ENCODE data around the gene WNT5A. TPM values are rescaled to one million over a fixed set of nuclear protein-coding genes. Genes with fewer than 3 reads are reported as not detected.

WNT5A gene
- total RNA-seq, 1 experiment from 2014 or later = 55.8 TPM

DNA sequence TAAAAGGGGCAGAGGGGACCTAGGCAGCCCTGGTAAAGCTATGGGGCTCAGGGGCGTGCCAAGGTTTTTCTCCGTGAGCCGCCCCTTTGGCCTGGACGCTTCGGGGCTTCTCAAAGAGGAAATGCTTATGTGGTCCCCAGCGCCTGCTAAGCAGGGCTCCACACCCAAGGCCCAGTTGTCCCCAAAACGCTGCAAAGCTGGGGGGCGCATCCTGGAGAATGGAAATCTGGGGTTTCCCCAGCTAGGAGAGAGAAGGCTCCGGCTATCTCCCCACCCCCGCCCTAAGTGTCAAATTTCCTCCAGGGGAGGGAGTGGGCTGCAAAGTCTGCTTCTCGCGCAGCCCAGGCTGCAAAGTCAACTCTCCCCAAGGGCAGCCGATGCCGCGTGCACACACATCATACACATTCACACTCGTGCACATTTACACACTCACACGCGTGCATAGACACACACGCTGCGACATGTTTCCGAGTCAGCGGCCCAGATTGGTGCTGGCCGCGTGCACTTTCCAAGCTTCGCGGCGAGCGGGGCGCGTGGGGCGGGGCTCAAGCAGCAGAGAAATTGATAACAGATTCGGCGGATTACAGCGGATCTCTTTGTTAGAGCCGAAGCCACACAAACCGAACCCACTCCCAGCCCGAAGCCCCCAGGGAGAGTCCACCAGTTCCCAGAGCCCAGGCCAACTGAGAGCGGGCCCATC, 4.5 kb downstream of the WNT5A start:
- 0 out of 2 replicates have a peak overlapping the region, but pooled peaks have one; percentile 96 for H3K9ac ChIP-seq (ENCODE audit: low read length)
- H3K27me3 ChIP-seq (ENCODE audit: low read length) = no peaks in the 10 kb centered on the region
- H3K4me1 ChIP-seq (ENCODE audit: low read length) = peaks cover 29% of the 10 kb centered on the region
- H3K36me3 ChIP-seq (ENCODE audit: insufficient read depth, low read length) = peaks cover 40% of the 10 kb centered on the region
- peaks cover 19% of the 10 kb centered on the region; the same call in 1 of the 2 replicates for H4K20me1 ChIP-seq (ENCODE audit: insufficient read depth, low read depth, low read length)
- H3K9me2 ChIP-seq (replicated peaks; ENCODE audit: insufficient read depth, low read length) = no peaks in the 10 kb centered on the region
- H3K27ac ChIP-seq (ENCODE audit: low read length) = peak overlapping the region; percentile 92; the same call in 1 of the 2 replicates
- peaks cover 92% of the 10 kb centered on the region for H3K79me2 ChIP-seq (ENCODE audit: low read length)
- no peak for DNase-seq
- H3K4me3 ChIP-seq (ENCODE audit: low read length) = no peak overlapping the region; the same call in 1 of the 2 replicates
- peak overlapping the region; percentile 98 for H3K4me2 ChIP-seq (ENCODE audit: low read depth, low read length, poor library complexity, severe bottlenecking)
- no peak overlapping the region for H2AFZ ChIP-seq (ENCODE audit: low read length)
- no peaks in the 10 kb centered on the region for H3K9me3 ChIP-seq (ENCODE audit: low read length)

DNA sequence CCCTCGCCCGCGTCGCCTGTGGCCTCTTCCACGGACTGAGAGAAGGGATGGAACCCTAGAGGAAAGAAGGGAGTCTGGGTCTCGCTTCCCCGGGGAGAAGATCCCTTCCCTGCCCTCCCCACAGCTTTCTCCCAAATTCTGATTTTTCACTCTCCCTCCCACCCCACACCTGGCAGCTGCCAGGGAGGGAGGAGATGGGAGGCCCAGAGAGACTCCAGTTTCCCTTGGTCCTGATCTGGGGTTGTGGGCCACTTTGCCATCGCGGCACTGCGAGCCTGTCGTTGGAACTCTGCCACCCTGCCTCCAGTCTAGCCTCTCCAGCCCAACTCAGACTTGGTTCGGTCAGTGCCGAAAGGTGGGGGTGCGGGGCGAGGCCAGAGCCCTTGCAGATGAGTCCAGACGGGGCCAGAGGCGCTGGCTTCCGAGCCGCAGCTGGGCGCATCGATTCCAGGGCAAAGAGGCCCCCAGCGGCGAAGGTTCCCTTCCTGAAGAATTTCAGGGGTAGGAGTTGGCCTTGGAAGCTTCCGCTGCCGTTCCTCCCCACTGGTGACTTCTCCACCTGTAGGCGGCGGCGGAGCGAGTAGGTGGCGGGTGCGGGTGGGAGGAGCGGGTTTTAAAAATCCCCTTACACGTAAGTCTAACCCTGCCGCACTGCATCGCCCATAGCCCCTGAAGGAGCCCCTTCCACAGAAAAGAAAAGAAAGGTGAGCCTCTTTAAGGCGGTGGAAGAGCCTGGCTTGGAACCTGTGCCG, 5.2 kb downstream of the WNT5A start:
- H3K36me3 ChIP-seq (ENCODE audit: insufficient read depth, low read length) = peaks cover 47% of the 10 kb centered on the region
- peaks cover 93% of the 10 kb centered on the region for H3K79me2 ChIP-seq (ENCODE audit: low read length)
- H3K9me3 ChIP-seq (ENCODE audit: low read length) = no peaks in the 10 kb centered on the region
- no peak overlapping the region for H3K9ac ChIP-seq (ENCODE audit: low read length)
- peaks cover 29% of the 10 kb centered on the region for H3K4me1 ChIP-seq (ENCODE audit: low read length)
- DNase-seq = no peak
- no peak overlapping the region for H3K4me2 ChIP-seq (ENCODE audit: low read depth, low read length, poor library complexity, severe bottlenecking)
- H3K27ac ChIP-seq (ENCODE audit: low read length) = no peak overlapping the region
- no peak overlapping the region for H2AFZ ChIP-seq (ENCODE audit: low read length)
- no peak overlapping the region for H3K4me3 ChIP-seq (ENCODE audit: low read length)
- H4K20me1 ChIP-seq (ENCODE audit: insufficient read depth, low read depth, low read length) = peaks cover 24% of the 10 kb centered on the region; the same call in 1 of the 2 replicates
- H3K9me2 ChIP-seq (replicated peaks; ENCODE audit: insufficient read depth, low read length) = no peaks in the 10 kb centered on the region
- H3K27me3 ChIP-seq (ENCODE audit: low read length) = no peaks in the 10 kb centered on the region

DNA sequence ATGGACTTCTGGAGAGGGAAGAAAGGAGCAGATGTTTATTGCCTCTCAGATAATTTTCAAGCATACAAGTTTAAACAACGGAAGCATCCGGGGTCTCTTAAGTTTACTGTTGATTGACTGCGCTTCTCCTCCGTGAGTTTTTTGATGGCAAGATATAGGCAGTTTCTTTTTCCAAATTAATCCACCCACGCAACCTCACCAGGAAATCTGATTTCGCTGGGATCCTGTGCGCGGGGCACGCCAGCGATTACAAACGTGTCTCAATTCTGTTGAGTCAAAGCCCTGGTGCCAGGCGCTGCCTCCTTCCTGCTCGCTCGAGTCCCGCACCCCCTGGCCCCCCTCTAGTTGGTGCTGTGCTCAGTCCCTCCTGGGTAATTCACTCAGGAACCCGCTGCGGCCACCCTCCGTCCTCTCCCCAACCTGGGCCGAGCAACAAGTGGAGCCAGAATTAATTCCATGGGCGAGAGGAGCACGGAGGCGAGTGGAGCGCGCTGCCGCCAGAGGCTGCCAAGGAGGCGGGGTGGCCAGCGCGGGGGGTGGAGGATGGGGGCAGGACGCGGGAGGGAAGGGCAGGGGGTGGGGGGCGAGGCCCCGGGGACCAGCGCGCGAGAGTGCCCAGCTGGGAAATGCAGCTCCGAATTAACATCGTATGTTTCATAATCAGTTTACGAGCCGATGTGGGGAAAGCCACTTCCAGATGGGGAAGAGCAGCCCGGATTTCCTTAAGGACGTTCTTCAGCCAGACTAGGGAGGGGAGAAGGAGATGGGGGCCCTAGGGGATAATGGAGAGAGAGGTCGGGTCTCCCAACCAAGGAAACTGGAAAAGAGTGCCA, 6.0 kb downstream of the WNT5A start:
- no peak overlapping the region for H3K4me3 ChIP-seq (ENCODE audit: low read length)
- H3K27ac ChIP-seq (ENCODE audit: low read length) = no peak overlapping the region
- peaks cover 55% of the 10 kb centered on the region for H3K36me3 ChIP-seq (ENCODE audit: insufficient read depth, low read length)
- peaks cover 29% of the 10 kb centered on the region for H3K4me1 ChIP-seq (ENCODE audit: low read length)
- no peak for DNase-seq
- H3K9me3 ChIP-seq (ENCODE audit: low read length) = no peaks in the 10 kb centered on the region
- H2AFZ ChIP-seq (ENCODE audit: low read length) = no peak overlapping the region
- H3K27me3 ChIP-seq (ENCODE audit: low read length) = no peaks in the 10 kb centered on the region
- no peaks in the 10 kb centered on the region for H3K9me2 ChIP-seq (replicated peaks; ENCODE audit: insufficient read depth, low read length)
- no peak overlapping the region for H3K4me2 ChIP-seq (ENCODE audit: low read depth, low read length, poor library complexity, severe bottlenecking)
- H3K79me2 ChIP-seq (ENCODE audit: low read length) = peaks cover 90% of the 10 kb centered on the region
- H4K20me1 ChIP-seq (ENCODE audit: insufficient read depth, low read depth, low read length) = peaks cover 26% of the 10 kb centered on the region; the same call in 1 of the 2 replicates
- H3K9ac ChIP-seq (ENCODE audit: low read length) = no peak overlapping the region

DNA sequence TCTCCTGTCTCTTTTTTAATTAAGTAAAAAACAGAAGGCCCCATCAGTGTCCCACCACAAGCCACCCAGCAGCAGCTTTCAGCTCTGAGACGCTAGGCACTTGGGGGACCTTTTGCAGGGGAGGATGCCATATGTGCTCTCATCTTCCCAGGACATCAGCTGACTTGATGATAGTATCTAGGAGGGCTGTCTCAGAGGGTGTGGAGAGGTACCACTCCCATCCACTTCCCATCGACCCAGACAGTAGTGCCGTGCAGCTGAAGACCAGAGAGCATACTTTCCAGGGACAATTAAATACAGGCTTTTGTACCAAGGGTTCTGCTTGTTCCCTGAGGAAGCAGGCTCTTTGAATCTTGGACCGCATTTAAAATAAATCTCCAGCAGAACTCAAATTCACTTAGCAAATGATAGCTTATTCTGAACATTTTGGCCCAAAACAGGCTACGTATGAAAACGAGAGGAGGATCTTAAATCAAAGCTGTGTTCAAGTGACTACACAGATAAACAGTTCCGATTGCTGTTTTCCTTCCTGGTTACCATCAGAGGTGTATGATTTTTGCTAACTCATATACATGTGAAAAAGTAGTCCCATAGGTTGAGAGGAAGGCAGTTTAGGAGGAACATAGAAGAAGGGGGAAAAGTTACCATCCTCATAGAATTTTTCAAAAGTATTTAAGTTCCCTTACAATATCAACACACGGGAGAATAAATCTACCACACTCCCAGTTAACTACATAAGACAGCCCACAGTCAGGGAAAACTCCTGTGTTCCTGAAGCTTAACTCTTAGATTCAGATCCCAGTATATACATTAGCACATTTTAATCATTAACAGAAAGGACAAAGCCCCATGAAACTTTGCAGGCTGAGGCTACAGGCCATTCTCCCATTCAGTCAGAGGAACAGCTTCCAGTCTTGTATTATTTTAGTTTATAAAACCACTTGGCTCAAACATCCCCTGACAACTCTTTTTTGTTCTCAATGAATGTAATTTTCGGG, 9.5 kb downstream of the WNT5A start:
- Histone ChIP-seq H3K9ac (ENCODE audit: low read length) (no peak overlapping the region), H3K9me2 (replicated peaks; ENCODE audit: insufficient read depth, low read length) (no peaks in the 10 kb centered on the region)
- no peak for DNase-seq

DNA sequence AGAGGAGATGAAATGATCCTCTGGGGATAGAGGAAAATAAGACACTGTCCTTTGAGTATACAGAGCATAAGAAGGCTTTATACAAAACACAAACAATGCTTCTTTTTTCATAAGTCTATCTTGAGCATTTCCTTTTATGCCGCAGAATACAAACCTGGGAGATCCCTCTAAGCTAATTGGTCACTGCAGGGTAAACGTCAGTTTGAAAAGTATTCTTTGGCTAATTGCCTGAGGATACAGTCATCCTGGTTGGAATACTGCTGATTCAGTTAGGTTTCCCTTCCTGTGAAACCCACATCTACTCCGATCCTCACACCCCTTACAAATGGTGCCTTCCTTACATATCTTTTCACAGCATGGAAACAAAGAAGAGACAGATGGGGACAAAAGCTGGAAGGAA, 10.6 kb downstream of the WNT5A start:
- Histone ChIP-seq H3K4me3 (ENCODE audit: low read length) (no peak overlapping the region), H3K27me3 (ENCODE audit: low read length) (no peaks in the 10 kb centered on the region), H3K9me2 (replicated peaks; ENCODE audit: insufficient read depth, low read length) (no peaks in the 10 kb centered on the region), H3K4me1 (ENCODE audit: low read length) (peaks cover 4% of the 10 kb centered on the region), H3K36me3 (ENCODE audit: insufficient read depth, low read length) (peaks cover 86% of the 10 kb centered on the region), H3K4me2 (ENCODE audit: low read depth, low read length, poor library complexity, severe bottlenecking) (no peak overlapping the region), H3K9me3 (ENCODE audit: low read length) (no peaks in the 10 kb centered on the region), H3K9ac (ENCODE audit: low read length) (no peak overlapping the region), H3K79me2 (ENCODE audit: low read length) (peaks cover 57% of the 10 kb centered on the region), H3K27ac (ENCODE audit: low read length) (no peak overlapping the region), H4K20me1 (ENCODE audit: insufficient read depth, low read depth, low read length) (peaks cover 25% of the 10 kb centered on the region), H2AFZ (ENCODE audit: low read length) (no peak overlapping the region)
- no peak for DNase-seq

More for the DNA sequence above, 9.5 kb downstream of the WNT5A start:
- Histone ChIP-seq H4K20me1 (ENCODE audit: insufficient read depth, low read depth, low read length) (peaks cover 29% of the 10 kb centered on the region), H3K9me3 (ENCODE audit: low read length) (no peaks in the 10 kb centered on the region), H3K27ac (ENCODE audit: low read length) (no peak overlapping the region), H3K4me2 (ENCODE audit: low read depth, low read length, poor library complexity, severe bottlenecking) (no peak overlapping the region), H3K4me3 (ENCODE audit: low read length) (no peak overlapping the region), H2AFZ (ENCODE audit: low read length) (no peak overlapping the region), H3K36me3 (ENCODE audit: insufficient read depth, low read length) (peaks cover 75% of the 10 kb centered on the region), H3K4me1 (ENCODE audit: low read length) (peaks cover 4% of the 10 kb centered on the region), H3K79me2 (ENCODE audit: low read length) (peaks cover 63% of the 10 kb centered on the region), H3K27me3 (ENCODE audit: low read length) (no peaks in the 10 kb centered on the region)

DNA sequence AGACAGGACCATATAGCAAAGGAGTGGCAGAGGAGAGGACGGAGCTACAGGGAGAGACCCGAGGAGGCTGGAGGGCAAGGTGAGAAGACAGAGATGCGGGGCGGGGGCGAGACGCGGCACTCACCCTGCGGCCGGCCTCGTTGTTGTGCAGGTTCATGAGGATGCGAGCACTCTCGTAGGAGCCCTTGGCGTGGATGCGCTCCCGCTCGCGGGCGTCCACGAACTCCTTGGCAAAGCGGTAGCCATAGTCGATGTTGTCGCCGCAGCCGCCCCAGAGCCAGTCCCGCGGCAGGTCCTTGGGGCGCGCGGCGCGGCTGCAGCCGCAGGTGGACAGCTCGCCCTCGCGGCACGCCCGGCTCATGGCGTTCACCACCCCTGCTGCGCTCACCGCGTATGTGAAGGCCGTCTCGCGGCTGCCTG, 12.9 kb downstream of the WNT5A start:
- Histone ChIP-seq H3K9me2 (replicated peaks; ENCODE audit: insufficient read depth, low read length) (no peaks in the 10 kb centered on the region), H3K9me3 (ENCODE audit: low read length) (no peaks in the 10 kb centered on the region), H3K36me3 (ENCODE audit: insufficient read depth, low read length) (peaks cover 92% of the 10 kb centered on the region), H3K9ac (ENCODE audit: low read length) (no peak overlapping the region), H3K4me3 (ENCODE audit: low read length) (no peak overlapping the region), H4K20me1 (ENCODE audit: insufficient read depth, low read depth, low read length) (peaks cover 38% of the 10 kb centered on the region), H3K27me3 (ENCODE audit: low read length) (no peaks in the 10 kb centered on the region), H2AFZ (ENCODE audit: low read length) (no peak overlapping the region), H3K4me2 (ENCODE audit: low read depth, low read length, poor library complexity, severe bottlenecking) (no peak overlapping the region), H3K4me1 (ENCODE audit: low read length) (no peaks in the 10 kb centered on the region; the same call in 1 of the 2 replicates), H3K79me2 (ENCODE audit: low read length) (peaks cover 35% of the 10 kb centered on the region), H3K27ac (ENCODE audit: low read length) (no peak overlapping the region)
- DNase-seq = no peak

DNA sequence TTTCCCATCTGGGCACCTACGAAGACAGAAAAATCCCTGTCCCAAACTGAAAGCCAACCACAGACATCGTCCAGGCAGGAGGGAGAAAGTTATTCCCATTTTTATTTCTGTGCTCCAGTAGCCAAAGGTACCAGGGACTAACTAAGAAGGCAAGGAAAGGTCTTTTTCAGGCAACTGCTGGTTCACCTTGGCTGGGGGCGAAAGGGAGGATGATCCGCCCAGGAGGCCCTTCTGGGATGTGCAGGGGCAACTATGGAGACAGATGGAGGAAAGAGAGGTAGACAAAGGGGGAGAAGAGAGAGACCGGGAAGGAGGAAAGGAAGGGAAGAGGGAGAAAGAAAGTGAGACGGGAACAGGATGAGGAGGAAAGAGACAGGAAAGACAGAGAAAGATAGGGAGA, 13.3 kb downstream of the WNT5A start:
- Histone ChIP-seq H4K20me1 (ENCODE audit: insufficient read depth, low read depth, low read length) (peaks cover 40% of the 10 kb centered on the region), H3K4me3 (ENCODE audit: low read length) (no peak overlapping the region), H3K9ac (ENCODE audit: low read length) (no peak overlapping the region), H3K4me1 (ENCODE audit: low read length) (no peaks in the 10 kb centered on the region; the same call in 1 of the 2 replicates), H3K36me3 (ENCODE audit: insufficient read depth, low read length) (peaks cover 92% of the 10 kb centered on the region), H3K4me2 (ENCODE audit: low read depth, low read length, poor library complexity, severe bottlenecking) (no peak overlapping the region), H3K9me3 (ENCODE audit: low read length) (no peaks in the 10 kb centered on the region), H3K27ac (ENCODE audit: low read length) (no peak overlapping the region), H3K9me2 (replicated peaks; ENCODE audit: insufficient read depth, low read length) (no peaks in the 10 kb centered on the region), H2AFZ (ENCODE audit: low read length) (no peak overlapping the region), H3K27me3 (ENCODE audit: low read length) (no peaks in the 10 kb centered on the region), H3K79me2 (ENCODE audit: low read length) (peaks cover 30% of the 10 kb centered on the region)
- no peak for DNase-seq
